Left lobe of liver (tissue), 2 donors: ENCODE results near the gene ZNF224. TPM values are rescaled to one million over a fixed set of nuclear protein-coding genes. Genes with fewer than 3 reads are reported as not detected.
"Not testable (repeated sequence)": the region's sequence is repeated elsewhere in the genome, so short reads cannot be mapped to it uniquely, and the experiment has no call there.

Experiments
- ATAC-seq: fragments of 200-7000 bp; cut with Tn5 transposase; one replicate; pipeline ENCODE4 v1.9.1; 2020; ENCODE audit warnings: mild to moderate bottlenecking, moderate library complexity
- DNase-seq: peaks from one replicate; pipeline ENCODE4 v3.0.0-alpha.2; 2020; ENCODE audit warnings: low spot score
- total RNA-seq: library from RNA; stranded (reverse); gene quantifications from one replicate; pipeline ENCODE4 v1.2.1, GENCODE V29; 2021
- donor health status: DM: no; HTN: no; CAD: no; lungs with moderate emphysema.
- donor health status: DM: no; HTN: yes; CAD: no.

Gene ZNF224
- total RNA-seq, 1 donor from 2014 or later, result 9.7 TPM

GRCh38 chr19:44121162-44121561 lies 27.0 kb downstream of the ZNF224 start:
- ATAC-seq, result not testable (repeated sequence)

GRCh38 chr19:44131955-44132354 lies 37.8 kb downstream of the ZNF224 start:
- DNase-seq, result no peak
- no peak for ATAC-seq

More at GRCh38 chr19:44121162-44121561, 27.0 kb downstream of the ZNF224 start:
- not testable (repeated sequence) for DNase-seq

- ATAC-seq, result peak; percentile 99
- peak; percentile 87 for DNase-seq
Observed at GRCh38 chr19:44141191-44142058, 47.3 kb downstream of the ZNF224 start, which contains the start of gene ZNF234. Gene ZNF234 (plus strand): TSS chr19:44141554. CDS start chr19:44144633, 3,079 bp downstream.

- peak; percentile 15 for ATAC-seq
- no peak for DNase-seq
Observed at GRCh38 chr19:44142059-44142433, 47.9 kb downstream of the ZNF224 start.

- ATAC-seq (no peak), DNase-seq (no peak)
Observed at GRCh38 chr19:44149776-44150175, 55.6 kb downstream of the ZNF224 start.

- no peak for ATAC-seq
- DNase-seq, result no peak
Observed at GRCh38 chr19:44151491-44151890, 57.3 kb downstream of the ZNF224 start.

GRCh38 chr19:44156475-44156874 lies 62.3 kb downstream of the ZNF224 start:
- ATAC-seq (no peak), DNase-seq (no peak)

Other genes starting within 250 kb of the ZNF224 start
- 0.40 TPM for gene ZNF404, start 210.4 kb upstream of the ZNF224 start, total RNA-seq
- gene ZNF45, start 159.1 kb upstream of the ZNF224 start, total RNA-seq, result 3.3 TPM
- gene ZNF221, start 143.1 kb upstream of the ZNF224 start, total RNA-seq, result 2.9 TPM
- gene ZNF155, start 110.2 kb upstream of the ZNF224 start, total RNA-seq, result 2.7 TPM
- 1.7 TPM for gene ZNF230, start 91.4 kb upstream of the ZNF224 start, total RNA-seq
- 0.96 TPM for gene ZNF222, start 69.0 kb upstream of the ZNF224 start, total RNA-seq
- 1.2 TPM for gene ZNF223, start 42.3 kb upstream of the ZNF224 start, total RNA-seq
- gene ZNF284, start 22.2 kb upstream of the ZNF224 start, total RNA-seq, result 0.68 TPM
- gene ZNF225, start 19.0 kb downstream of the ZNF224 start, total RNA-seq, result 1.8 TPM
- gene ZNF234, start 47.2 kb downstream of the ZNF224 start, total RNA-seq, result 3.6 TPM
- gene ZNF226, start 70.7 kb downstream of the ZNF224 start, total RNA-seq, result 8.3 TPM
- gene ZNF227, start 118.2 kb downstream of the ZNF224 start, total RNA-seq, result 6.0 TPM
- not detected for gene ZNF233, start 165.5 kb downstream of the ZNF224 start, total RNA-seq
- 2.5 TPM for gene ZNF235, start 210.7 kb downstream of the ZNF224 start, total RNA-seq